ENCODE measurements around the gene NBEAL1.
"Not testable (repeated sequence)": the region's sequence is repeated elsewhere in the genome, so short reads cannot be mapped to it uniquely, and the experiment has no call there.

The NBEAL1 gene

DNA sequence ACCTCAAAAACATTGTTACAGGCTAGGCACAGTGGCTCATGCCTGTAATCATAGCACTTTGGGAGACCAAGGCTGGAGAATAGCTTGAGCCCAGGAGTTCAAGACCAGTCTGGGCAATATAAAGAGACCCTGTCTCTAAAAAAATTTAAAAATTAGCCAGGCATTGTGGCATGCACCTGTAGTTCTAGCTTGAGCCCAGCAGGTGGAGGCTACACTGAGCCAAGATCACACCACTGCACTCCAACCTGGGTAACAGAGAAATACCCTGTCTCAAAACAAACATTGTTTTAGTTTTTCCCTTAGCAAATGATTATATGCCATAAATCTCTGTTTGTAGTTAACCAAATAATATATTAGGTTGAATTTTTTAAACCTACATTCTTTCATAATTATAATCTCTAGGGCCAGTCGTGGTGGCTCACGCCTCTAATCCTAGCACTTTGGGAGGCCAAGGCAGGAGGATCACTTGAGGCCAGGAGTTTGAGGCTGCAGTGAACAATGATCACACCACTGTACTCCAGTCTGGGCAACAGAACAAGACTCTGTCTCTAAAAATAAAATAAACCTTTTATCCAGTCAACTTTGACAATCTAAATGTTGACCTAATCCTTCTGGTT, 210.9 kb downstream of the NBEAL1 start:
- peak in 1 of 2 donors; percentile 23 for DNase-seq (ENCODE audit: low read depth in 2 of 2)

DNA sequence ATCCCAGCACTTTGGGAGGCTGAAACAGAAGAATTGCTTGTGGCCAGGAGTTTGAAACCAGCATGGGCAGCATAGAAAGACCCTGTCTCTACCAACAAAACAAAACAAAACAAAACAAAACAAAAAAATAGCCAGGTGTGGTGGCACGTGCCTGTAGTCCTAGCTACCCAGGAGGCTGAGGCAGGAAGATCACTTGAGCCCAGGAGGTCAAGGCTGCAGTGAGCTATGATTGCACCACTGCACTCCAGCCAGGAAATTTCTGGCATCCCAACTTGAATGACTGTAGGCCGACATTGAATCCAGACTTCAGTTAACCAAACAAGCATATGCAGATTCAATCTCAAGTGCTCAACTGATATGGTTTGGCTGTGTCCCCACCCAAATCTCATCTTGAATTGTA, 215.0 kb downstream of the NBEAL1 start:
- DNase-seq (ENCODE audit: low read depth in 2 of 2) = not testable (repeated sequence)

DNA sequence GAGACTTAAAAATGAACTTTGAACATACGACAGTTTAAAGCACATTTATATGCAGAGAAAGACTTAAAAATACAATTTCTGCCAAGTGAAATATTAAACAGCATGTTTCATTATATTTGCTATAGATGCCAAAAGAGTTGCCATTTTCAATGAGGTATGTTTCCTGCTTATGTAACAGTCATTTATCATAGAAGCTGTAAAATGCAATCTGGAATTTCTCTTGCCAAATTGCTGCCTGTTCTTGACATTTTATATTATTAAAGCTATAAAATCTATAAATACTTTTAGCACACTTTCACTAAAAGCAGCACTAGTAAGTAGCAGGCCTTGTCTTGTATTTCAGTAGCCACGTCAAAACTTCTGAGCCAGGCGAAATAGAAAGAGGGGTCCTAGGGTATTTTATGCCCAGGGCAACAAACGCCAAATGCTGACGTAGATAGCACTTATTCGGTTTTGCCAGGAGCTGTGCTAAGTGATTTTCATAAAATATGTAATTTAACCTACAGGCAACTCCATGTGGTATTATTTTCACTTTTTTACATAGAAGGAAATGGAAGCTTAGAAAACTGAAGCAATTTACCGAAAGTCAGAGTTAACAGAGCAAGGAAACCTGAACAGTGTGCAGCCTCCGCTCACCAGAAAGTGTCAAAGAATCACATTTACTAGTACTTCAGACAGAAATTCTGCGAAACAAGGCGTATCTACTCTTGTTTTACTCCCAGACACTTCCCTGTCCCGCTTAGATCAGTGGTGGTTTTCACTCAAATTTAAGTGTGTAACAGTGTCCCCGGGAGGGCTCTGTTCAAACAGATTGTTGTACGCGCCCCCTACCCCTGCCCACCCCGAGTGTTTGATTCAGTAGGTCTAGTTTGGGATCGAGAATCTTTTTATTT, 222.9 kb downstream of the NBEAL1 start:
- no peak for DNase-seq (ENCODE audit: low read depth in 2 of 2)

- no peak for DNase-seq (ENCODE audit: low read depth in 2 of 2)
Measured at GRCh38 chr2:203238292-203238703, 223.6 kb downstream of the NBEAL1 start.

GRCh38 chr2:203238704-203239526, 224.2 kb downstream of the NBEAL1 start, which contains the start of gene CYP20A1:
Gene CYP20A1 (plus strand): TSS chr2:203239018. CDS start chr2:203239063, 45 bp downstream.
- peak; percentile 93 to 96 for DNase-seq (ENCODE audit: low read depth in 2 of 2)

- DNase-seq (ENCODE audit: low read depth in 2 of 2) = no peak
Measured at GRCh38 chr2:203240491-203240890, 225.8 kb downstream of the NBEAL1 start.

DNA sequence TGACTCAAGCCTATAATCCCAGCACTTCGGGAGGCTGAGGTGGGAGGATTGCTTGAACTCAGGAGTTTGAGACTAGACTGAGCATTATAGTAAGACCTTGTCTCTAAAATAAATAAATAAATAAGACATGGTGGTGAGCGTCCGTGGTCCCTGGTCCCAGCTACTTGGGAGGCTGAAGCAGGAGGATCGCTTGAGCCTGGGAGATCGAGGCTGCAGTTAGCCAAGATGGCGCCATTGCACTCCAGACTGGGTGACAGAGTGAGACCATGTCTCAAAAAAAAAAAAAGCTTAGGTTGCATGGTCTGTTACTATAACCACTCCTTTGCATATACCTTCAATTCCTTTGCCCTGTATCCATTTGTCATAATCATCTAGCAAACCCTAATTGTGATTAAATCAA, 227.8 kb downstream of the NBEAL1 start:
- DNase-seq (ENCODE audit: low read depth in 2 of 2) = no peak

DNA sequence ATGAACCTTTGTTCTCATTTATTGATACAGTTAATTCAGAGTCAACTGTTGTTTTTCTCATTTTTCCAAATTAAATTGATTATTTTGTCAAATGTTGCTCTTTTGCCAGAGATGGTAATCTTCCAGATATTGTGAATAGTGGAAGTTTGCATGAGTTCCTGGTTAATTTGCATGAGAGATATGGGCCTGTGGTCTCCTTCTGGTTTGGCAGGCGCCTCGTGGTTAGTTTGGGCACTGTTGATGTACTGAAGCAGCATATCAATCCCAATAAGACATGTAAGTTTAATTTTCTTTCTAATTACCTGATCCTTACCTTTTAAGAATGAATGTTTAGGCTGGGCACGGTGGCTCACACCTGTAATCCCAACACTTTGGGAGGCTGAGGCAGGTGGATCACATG, 232.0 kb downstream of the NBEAL1 start:
- no peak for DNase-seq (ENCODE audit: low read depth in 2 of 2)

- no peak for DNase-seq (ENCODE audit: low read depth in 2 of 2)
Measured at GRCh38 chr2:203252818-203253217, 238.1 kb downstream of the NBEAL1 start.

DNA sequence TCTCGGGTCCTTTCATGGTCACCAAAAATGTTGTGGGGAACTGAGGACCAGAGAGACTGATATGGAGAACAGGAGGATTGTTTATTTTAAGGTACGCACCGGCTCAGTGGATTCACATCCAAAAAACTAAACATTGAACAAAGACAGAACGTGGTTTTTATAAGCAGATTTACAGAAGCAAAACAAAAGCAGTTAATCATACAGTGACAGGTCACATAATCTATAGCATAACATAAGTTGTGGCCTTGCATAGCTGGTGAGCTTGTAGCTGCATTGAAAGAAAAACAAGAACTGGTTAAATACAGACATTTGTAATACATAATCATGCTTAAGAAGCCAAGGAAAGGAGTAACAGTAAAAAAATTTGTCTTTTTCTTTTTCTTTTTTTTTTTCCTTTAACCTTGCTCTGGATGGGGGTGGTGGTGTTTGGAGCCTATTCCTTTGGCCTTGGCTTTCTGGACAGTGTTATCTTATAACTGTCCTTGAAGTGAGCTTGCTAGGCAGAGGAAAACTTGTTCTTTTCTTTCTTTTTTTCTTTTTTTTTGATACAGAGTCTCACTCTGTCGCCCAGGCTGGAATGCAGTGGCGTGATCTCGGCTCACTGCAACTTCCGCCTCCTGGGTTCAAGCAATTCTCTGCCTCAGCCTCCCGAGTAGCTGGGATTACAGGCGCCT, 238.9 kb downstream of the NBEAL1 start:
- not testable (repeated sequence) for DNase-seq (ENCODE audit: low read depth in 2 of 2)

GRCh38 chr2:203261326-203262159, 246.9 kb downstream of the NBEAL1 start:
- DNase-seq (ENCODE audit: low read depth in 2 of 2) = no peak

Data from stimulated activated CD4-positive, alpha-beta T cell treated with anti-CD3 and anti-CD28 coated beads, Interleukin-1b, Interleukin-23, amount 100 ng/mL, for 4 hours (primary cell).